Stimulated activated CD8-positive, alpha-beta memory T cell treated with anti-CD3 and anti-CD28 coated beads, Interleukin-7, amount 100 ng/mL, for 1 hour (primary cell): ENCODE data around the gene EPHB3.

Experiments
- DNase-seq, 2 donors: peaks; one replicate each; pipeline ENCODE4 v3.0.0-alpha.2; 2020; ENCODE audit warnings: low read depth in 2 of 2

EPHB3 gene

GRCh38 chr3:184581331-184581855 is 19.8 kb downstream of the EPHB3 start:
- DNase-seq: no peak

GRCh38 chr3:184582646-184583577 is 21.3 kb downstream of the EPHB3 start:
- no peak for DNase-seq

DNA sequence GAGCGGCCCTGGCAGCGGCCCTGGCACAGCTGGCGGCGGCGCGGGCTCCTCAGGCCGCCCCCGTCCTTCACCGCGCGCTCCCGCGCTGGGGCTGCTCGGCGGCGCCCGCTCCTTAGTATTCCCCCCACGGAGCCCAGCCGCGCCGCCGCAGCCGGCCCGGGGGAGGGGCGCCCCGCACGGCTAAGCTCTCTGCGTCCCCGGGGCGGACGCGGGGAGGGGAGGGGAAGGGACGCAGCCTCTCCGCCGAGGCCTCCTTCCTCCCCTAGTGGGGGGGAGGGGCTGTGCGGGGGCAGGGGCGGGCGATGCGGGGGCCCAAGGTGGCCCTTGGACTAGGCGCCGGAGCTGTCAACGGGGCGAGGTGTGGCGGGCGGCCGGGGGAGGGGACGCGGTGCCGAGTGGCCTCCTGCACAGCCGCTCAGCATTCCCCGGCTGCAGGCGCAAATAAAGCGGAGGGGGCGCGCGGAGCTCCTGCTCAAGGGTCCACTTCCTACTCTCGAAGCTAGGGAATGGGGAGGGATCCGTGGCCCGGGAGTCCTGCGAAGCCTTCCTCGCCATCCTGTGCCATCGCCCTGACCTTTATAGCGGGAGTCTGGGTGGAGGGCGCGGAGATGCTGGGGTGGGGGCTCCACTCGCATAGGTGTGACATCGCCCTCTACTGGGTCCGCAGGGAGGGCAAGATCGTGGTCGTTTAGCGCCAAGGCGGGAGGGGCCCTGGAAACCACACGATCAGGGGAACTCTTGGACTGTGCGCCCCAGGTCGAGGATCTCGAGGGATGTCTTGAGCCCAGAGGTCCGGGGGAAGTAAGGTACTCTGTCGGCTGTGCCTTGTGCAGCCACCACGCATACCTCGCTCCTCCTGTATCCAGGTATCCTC is 22.2 kb downstream of the EPHB3 start:
- no peak for DNase-seq

- DNase-seq: no peak
These were observed 22.9 kb downstream of the EPHB3 start for GRCh38 chr3:184584464-184584891.

- no peak for DNase-seq
These were observed 24.0 kb downstream of the EPHB3 start for GRCh38 chr3:184585545-184585944.

GRCh38 chr3:184586851-184587250 is 25.3 kb downstream of the EPHB3 start:
- DNase-seq: no peak

- DNase-seq: no peak
These were observed 27.2 kb downstream of the EPHB3 start for GRCh38 chr3:184588776-184589175.

- DNase-seq: no peak
These were observed 29.2 kb downstream of the EPHB3 start for GRCh38 chr3:184590795-184591194.

- DNase-seq: no peak
These were observed 30.2 kb downstream of the EPHB3 start for GRCh38 chr3:184591789-184592188.

GRCh38 chr3:184592371-184593219 is 31.0 kb downstream of the EPHB3 start:
- DNase-seq: no peak

GRCh38 chr3:184593220-184593927 is 31.8 kb downstream of the EPHB3 start:
- no peak for DNase-seq

DNA sequence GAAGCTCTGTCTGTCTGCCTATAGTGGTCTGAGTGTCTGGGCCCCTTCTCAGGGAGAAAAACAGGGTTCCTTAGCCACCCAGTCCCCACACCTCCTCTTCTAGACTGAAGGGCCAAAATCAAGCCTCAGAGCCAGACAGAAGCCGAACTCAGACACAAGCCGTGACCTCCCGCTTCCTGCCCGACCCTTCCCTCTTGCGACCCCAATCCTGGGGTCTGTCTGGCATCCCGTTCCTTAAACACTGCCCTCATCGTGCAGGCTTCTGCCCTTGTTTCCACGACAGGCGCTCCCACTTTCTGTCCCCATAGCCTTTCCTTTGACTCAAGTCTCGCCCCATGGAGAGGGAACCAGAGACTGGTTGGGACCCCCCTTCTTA is 32.3 kb downstream of the EPHB3 start:
- no peak for DNase-seq

- no peak for DNase-seq
These were observed 32.9 kb downstream of the EPHB3 start for GRCh38 chr3:184594371-184595001.

GRCh38 chr3:184595726-184596125 is 34.1 kb downstream of the EPHB3 start:
- no peak for DNase-seq

- no peak for DNase-seq
These were observed 34.6 kb downstream of the EPHB3 start for GRCh38 chr3:184596233-184596632.

DNA sequence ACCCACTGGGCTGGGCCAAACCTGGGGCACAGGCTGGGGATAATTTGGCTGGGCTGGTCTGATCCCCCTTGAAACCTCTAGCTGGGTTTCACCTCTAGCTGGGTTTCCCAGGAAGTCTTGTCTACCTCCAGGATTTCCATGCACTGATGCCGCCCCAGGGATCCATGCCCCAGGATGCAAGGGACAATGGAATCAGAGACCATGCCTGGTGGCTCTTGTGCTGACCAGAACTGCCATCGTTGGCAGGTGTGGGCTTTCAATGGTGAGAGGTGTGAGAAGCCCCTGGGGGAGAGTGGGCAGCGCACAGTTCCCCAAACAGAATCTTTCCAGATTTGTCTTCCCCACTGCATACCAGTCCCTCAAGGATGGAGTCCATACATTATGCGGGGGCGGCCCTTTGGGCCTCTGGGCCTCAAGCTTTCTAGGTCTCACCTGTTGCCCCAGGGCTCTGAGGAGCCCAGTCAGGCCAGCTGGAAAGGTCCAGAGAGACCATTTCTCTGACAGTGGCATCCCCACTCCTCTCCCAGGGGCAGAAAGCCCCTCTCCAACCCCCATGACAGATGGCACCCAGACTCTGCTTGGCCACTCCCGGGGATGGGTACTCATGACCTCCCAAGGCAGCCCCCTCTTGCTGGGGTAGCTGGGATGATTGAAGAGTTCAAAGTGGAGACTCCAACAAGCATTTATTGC is 35.4 kb downstream of the EPHB3 start:
- DNase-seq: no peak

- no peak for DNase-seq
These were observed 36.4 kb downstream of the EPHB3 start for GRCh38 chr3:184597829-184598573.

DNA sequence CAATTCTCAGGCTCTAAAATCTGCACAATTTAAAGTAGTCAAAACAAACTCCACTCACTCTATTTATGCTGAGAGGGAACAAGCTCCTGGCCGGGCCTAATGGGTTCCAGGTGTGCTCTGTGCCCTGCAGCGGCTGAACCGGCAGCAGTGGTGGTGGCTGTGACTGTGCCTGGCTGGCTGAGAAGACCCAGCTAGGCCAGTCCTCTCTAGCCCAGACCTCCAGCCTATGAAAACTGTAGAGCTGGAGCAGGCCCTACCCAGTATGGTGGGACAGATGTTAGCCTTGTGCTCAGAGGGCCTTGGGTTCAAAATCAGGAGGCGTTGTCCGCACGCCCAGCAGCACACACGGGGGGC is 37.0 kb downstream of the EPHB3 start:
- no peak for DNase-seq

GRCh38 chr3:184599143-184599542 is 37.6 kb downstream of the EPHB3 start:
- DNase-seq: no peak
